HCT116 (cell line): Measurements from ENCODE around the gene SPSB1. TPM values are rescaled to one million over a fixed set of nuclear protein-coding genes. Genes with fewer than 3 reads are reported as not detected.

Experiments
- ATAC-seq: fragments of 200-7000 bp; cut with Tn5 transposase; 2 replicates; pipeline ENCODE4 v1.9.1; 2020; ENCODE audit warnings: mild to moderate bottlenecking, moderate library complexity
- BruUV-seq: library from RNA; stranded (reverse); fragments of 400-500 nt; replicated peaks from 2 replicates; lab custom pipeline; 2021; lab: Mats Ljungman, UMichigan
- CTCF ChIA-PET: fragments of 300-600 bp; sonication (Branson Sonifier 250); formaldehyde crosslinking; loops from one replicate; lab custom pipeline; 2021; ENCODE audit warnings: antibody characterized with exemption; lab: Charles Lee
- POLR2A ChIA-PET: fragments of 300-600, 350-600 bp; sonication (Branson Sonifier 250); formaldehyde crosslinking; loops from one replicate; lab custom pipeline; 2021; ENCODE audit warnings: antibody characterized with exemption; lab: Charles Lee
- RAD21 ChIA-PET, 2 experiments: fragments of 300-600 bp; sonication (Branson Sonifier 250); formaldehyde crosslinking; loops; one replicate each; lab custom pipeline; 2023; ENCODE audit warnings: low total read pairs in 2 of 2; ENCODE audit not compliant: uncharacterized antibody in 2 of 2, unreplicated experiment in 2 of 2, low non-redundant PET in 1 of 2; lab: Charles Lee
- DNase-seq: peaks from one replicate; pipeline ENCODE4 v3.0.0-alpha.2; 2010; ENCODE audit warnings: low read depth, low spot score
- H2AFZ ChIP-seq: fragments of 200-600 bp; shearing (Covaris generic), sonication (generic); 2 replicates; pipeline ENCODE4 v1.6.1; 2017; ENCODE audit warnings: low read depth, mixed run types, mixed read lengths, antibody characterized with exemption, low read length; ENCODE audit not compliant: poor library complexity, severe bottlenecking
- H3K27ac ChIP-seq: 2 replicates; pipeline ENCODE4 v1.5.1; 2012; ENCODE audit warnings: low read depth, low read length
- H3K27me3 ChIP-seq: fragments of 200-600 bp; sonication (generic); 2 replicates; pipeline ENCODE4 v1.6.1; 2016; ENCODE audit warnings: mixed run types, low read length, mixed read lengths; ENCODE audit not compliant: insufficient read depth
- H3K36me3 ChIP-seq, 2 experiments: fragments of 200-500 bp in 1 of 2; fragments of 200-600 bp in 1 of 2; sonication (Bioruptor generic) in 1 of 2; sonication (generic) in 1 of 2; 2 replicates each; pipeline versions ENCODE4 v1.5.1 to v1.6.1; 2014 to 2016; ENCODE audit warnings: low read length in 2 of 2, inconsistent platforms in 1 of 2, mixed read lengths in 1 of 2, mixed run types in 1 of 2; ENCODE audit not compliant: insufficient read depth in 2 of 2, control insufficient read depth in 1 of 2
- H3K4me1 ChIP-seq, 2 experiments: fragments of 200-600 bp in 1 of 2; sonication (generic) in 1 of 2; 2 replicates each; pipeline versions ENCODE4 v1.5.1 to v1.6.1; 2012 to 2017; ENCODE audit warnings: low read length in 2 of 2, inconsistent platforms in 1 of 2, mild to moderate bottlenecking in 1 of 2, mixed read lengths in 1 of 2, mixed run types in 1 of 2, moderate library complexity in 1 of 2; ENCODE audit not compliant: insufficient read depth in 2 of 2, control insufficient read depth in 1 of 2
- H3K4me2 ChIP-seq: fragments of 200-600 bp; sonication (generic); 2 replicates; pipeline ENCODE4 v1.6.1; 2017; ENCODE audit warnings: mixed run types, low read length, mixed read lengths
- H3K4me3 ChIP-seq, 2 experiments: fragments of 200-600 bp in 1 of 2; sonication (generic) in 1 of 2; replicated peaks in 1 of 2; 2 replicates each; pipeline ENCODE4 v1.5.1; 2011 to 2016; ENCODE audit warnings: low read length in 2 of 2, control low read depth in 1 of 2, low read depth in 1 of 2, mild to moderate bottlenecking in 1 of 2, mixed read lengths in 1 of 2, mixed run types in 1 of 2
- H3K79me2 ChIP-seq: fragments of 200-600 bp; sonication (generic); 2 replicates; pipeline ENCODE4 v1.6.1; 2017; ENCODE audit warnings: mild to moderate bottlenecking, mixed run types, low read length, moderate library complexity, mixed read lengths; ENCODE audit not compliant: insufficient read depth
- H3K9ac ChIP-seq: fragments of 200-600 bp; sonication (generic); 2 replicates; pipeline ENCODE4 v1.6.1; 2016; ENCODE audit warnings: low read length, mixed read lengths
- H3K9me2 ChIP-seq: fragments of 200-600 bp; sonication (generic), shearing (Covaris generic); 2 replicates; pipeline ENCODE4 v1.6.1; 2017; ENCODE audit warnings: mixed run types, mild to moderate bottlenecking, moderate library complexity; ENCODE audit not compliant: insufficient read depth
- H3K9me3 ChIP-seq, 2 experiments: fragments of 200-500 bp in 1 of 2; fragments of 200-600 bp in 1 of 2; sonication (Bioruptor generic) in 1 of 2; sonication (generic) in 1 of 2; 2 replicates each; pipeline ENCODE4 v1.6.1; 2014 to 2017; ENCODE audit warnings: low read length in 2 of 2, mixed read lengths in 2 of 2, inconsistent platforms in 1 of 2, low read depth in 1 of 2, mild to moderate bottlenecking in 1 of 2, mixed run types in 1 of 2, moderate library complexity in 1 of 2; ENCODE audit not compliant: control insufficient read depth in 1 of 2, insufficient read depth in 1 of 2
- H4K20me1 ChIP-seq: fragments of 200-600 bp; sonication (generic), shearing (Covaris generic); 2 replicates; pipeline ENCODE4 v1.6.1; 2017; ENCODE audit warnings: mixed run types, mild to moderate bottlenecking, moderate library complexity; ENCODE audit not compliant: insufficient read depth
- CBX3 ChIP-seq: IDR thresholded peaks from 2 replicates; pipeline ENCODE4 v1.6.1; 2012; ENCODE audit warnings: low read depth
- EGR1 ChIP-seq: IDR thresholded peaks from 2 replicates; pipeline ENCODE4 v1.6.1; 2012; ENCODE audit warnings: low read depth
- ELF1 ChIP-seq: IDR thresholded peaks from 2 replicates; pipeline ENCODE4 v1.6.1; 2012; ENCODE audit warnings: low read depth, borderline replicate concordance
- EZH2 ChIP-seq: fragments of 200-600 bp; sonication (generic); IDR thresholded peaks from 2 replicates; pipeline ENCODE4 v1.6.1; 2017; ENCODE audit warnings: antibody characterized with exemption, mixed run types
- EZH2phosphoT487 ChIP-seq: fragments of 200-600 bp; IDR thresholded peaks from 2 replicates; pipeline ENCODE4 v1.6.1; 2018; ENCODE audit warnings: antibody characterized with exemption, borderline replicate concordance
- FOSL1 ChIP-seq: IDR thresholded peaks from 2 replicates; pipeline ENCODE4 v1.6.1; 2012; ENCODE audit warnings: low read depth
- JUND ChIP-seq: IDR thresholded peaks from 2 replicates; pipeline ENCODE4 v1.6.1; 2012
- POLR2A ChIP-seq: IDR thresholded peaks from 2 replicates; pipeline ENCODE4 v1.7.0; 2011; ENCODE audit warnings: borderline replicate concordance; ENCODE audit not compliant: insufficient read depth, insufficient read length; ENCODE audit errors: extremely low read depth
- POLR2AphosphoS5 ChIP-seq: IDR thresholded peaks from 2 replicates; pipeline ENCODE4 v1.6.1; 2011; ENCODE audit warnings: mild to moderate bottlenecking, low read depth, low read length, moderate library complexity
- RAD21 ChIP-seq: IDR thresholded peaks from 2 replicates; pipeline ENCODE4 v1.6.1; 2012; ENCODE audit warnings: low read depth, mild to moderate bottlenecking
- SIN3A ChIP-seq: IDR thresholded peaks from 2 replicates; pipeline ENCODE4 v1.6.1; 2012; ENCODE audit warnings: low read depth
- SP1 ChIP-seq: IDR thresholded peaks from 2 replicates; pipeline ENCODE4 v1.6.1; 2012; ENCODE audit warnings: low read depth
- SRF ChIP-seq: IDR thresholded peaks from 2 replicates; pipeline ENCODE4 v1.6.1; 2012; ENCODE audit warnings: low read depth
- TCF7L2 ChIP-seq: IDR thresholded peaks from 2 replicates; pipeline ENCODE4 v1.7.0; 2011; ENCODE audit warnings: borderline replicate concordance, inconsistent platforms; ENCODE audit not compliant: insufficient read depth, insufficient read length; ENCODE audit errors: extremely low read depth
- YY1 ChIP-seq: IDR thresholded peaks from 2 replicates; pipeline ENCODE4 v1.6.1; 2011; ENCODE audit warnings: low read length, low read depth, moderate library complexity, mild to moderate bottlenecking; ENCODE audit not compliant: insufficient replicate concordance; ENCODE audit errors: extremely low read depth
- ZFX ChIP-seq: fragments of 450-650 bp; IDR thresholded peaks from 2 replicates; pipeline ENCODE4 v1.6.1; 2017
- ZNF274 ChIP-seq: fragments of 200-500 bp; sonication (Bioruptor generic); IDR thresholded peaks from 2 replicates; pipeline ENCODE4 v1.6.1; 2014; ENCODE audit warnings: mild to moderate bottlenecking, low read depth, low read length, inconsistent platforms
- intact Hi-C: fragments of 100-400 bp; cut with micrococcal nuclease; formaldehyde crosslinking; loops from 2 replicates; pipeline ENCODE4 v1.10.0; 2022
- total RNA-seq: library from RNA; stranded (reverse); gene quantifications from one replicate; pipeline ENCODE4 v1.2.1, GENCODE V29; 2021; ENCODE audit not compliant: unreplicated experiment
- TF ChIP-seq, protein P1 (sequence below), 3 experiments: fragments of 200-600 bp in 1 of 3; sonication (generic) in 1 of 3; IDR thresholded peaks in 2 of 3; conservative IDR thresholded peaks in 1 of 3; 2 replicates each; pipeline ENCODE4 v1.5.1; 2012 to 2017; ENCODE audit warnings: low read depth in 2 of 3, low read length in 2 of 3, antibody characterized with exemption in 1 of 3, borderline replicate concordance in 1 of 3, control low read depth in 1 of 3, mild to moderate bottlenecking in 1 of 3, mixed read lengths in 1 of 3, mixed run types in 1 of 3, moderate library complexity in 1 of 3; ENCODE audit not compliant: insufficient read depth in 1 of 3
- TF ChIP-seq, protein P2 (sequence below): IDR thresholded peaks from 2 replicates; pipeline ENCODE4 v1.6.1; 2012
- TF ChIP-seq, protein P3 (sequence below): IDR thresholded peaks from 2 replicates; pipeline ENCODE4 v1.6.1; 2012

SPSB1 gene
- total RNA-seq, 1 experiment from 2014 or later = 10.8 TPM

DNA sequence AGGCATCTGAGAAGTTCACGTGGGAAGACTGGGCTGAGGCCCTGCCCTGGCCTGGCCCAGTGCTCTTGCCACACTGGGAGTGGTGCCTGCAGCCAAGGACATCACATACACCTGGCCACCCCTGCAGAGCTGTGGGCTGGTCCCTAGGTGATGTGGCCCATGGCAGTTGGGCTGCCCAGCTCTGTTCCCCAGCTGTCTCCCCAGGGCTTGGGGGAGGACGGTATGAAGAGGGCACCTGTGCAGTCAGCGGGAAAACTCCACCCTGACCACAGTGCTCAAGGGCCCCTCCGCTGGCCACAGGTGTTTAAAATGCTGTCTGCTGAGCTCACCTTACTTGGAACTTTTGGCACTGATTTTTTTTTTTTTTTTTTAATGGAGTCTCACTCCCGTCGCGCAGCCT lies 126.2 kb downstream of the SPSB1 start:
- H3K79me2 ChIP-seq = no peaks in the 10 kb centered on the region
- no peak overlapping the region for H3K27ac ChIP-seq
- intact Hi-C loops = no loop called here
- ChIA-PET CTCF (no interaction called here), POLR2A (no interaction called here), RAD21 (interaction anchor here in 1 of 2 experiments (0.7 kb wide), 1 partner anchor 37 kb away, joined by 4 read pairs; no protein-coding TSS in a partner anchor)
- H3K4me3 ChIP-seq = no peak overlapping the region
- no peaks in the 10 kb centered on the region for H3K36me3 ChIP-seq
- no peak overlapping the region for H3K4me2 ChIP-seq
- ATAC-seq (no peak), DNase-seq (no peak)
- TF ChIP-seq EZH2 (no peak), JUND (no peak), ZFX (no peak), SIN3A (no peak), ZNF274 (no peak), EGR1 (no peak), SP1 (no peak), FOSL1 (no peak), ELF1 (no peak), SRF (no peak), POLR2AphosphoS5 (no peak), RAD21 (no peak), YY1 (no peak), TCF7L2 (no peak), CBX3 (no peak), EZH2phosphoT487 (no peak), POLR2A (no peak)
- TF ChIP-seq, protein P1, sequence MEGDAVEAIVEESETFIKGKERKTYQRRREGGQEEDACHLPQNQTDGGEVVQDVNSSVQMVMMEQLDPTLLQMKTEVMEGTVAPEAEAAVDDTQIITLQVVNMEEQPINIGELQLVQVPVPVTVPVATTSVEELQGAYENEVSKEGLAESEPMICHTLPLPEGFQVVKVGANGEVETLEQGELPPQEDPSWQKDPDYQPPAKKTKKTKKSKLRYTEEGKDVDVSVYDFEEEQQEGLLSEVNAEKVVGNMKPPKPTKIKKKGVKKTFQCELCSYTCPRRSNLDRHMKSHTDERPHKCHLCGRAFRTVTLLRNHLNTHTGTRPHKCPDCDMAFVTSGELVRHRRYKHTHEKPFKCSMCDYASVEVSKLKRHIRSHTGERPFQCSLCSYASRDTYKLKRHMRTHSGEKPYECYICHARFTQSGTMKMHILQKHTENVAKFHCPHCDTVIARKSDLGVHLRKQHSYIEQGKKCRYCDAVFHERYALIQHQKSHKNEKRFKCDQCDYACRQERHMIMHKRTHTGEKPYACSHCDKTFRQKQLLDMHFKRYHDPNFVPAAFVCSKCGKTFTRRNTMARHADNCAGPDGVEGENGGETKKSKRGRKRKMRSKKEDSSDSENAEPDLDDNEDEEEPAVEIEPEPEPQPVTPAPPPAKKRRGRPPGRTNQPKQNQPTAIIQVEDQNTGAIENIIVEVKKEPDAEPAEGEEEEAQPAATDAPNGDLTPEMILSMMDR (IDR thresholded peaks at IDR 0.05 in 2 of 3, conservative IDR thresholded peaks at IDR 0.05 in 1 of 3; ENCODE audit: borderline replicate concordance in 1 of 3, insufficient read depth in 1 of 3, low read depth in 2 of 3, low read length in 2 of 3) = no peak
- TF ChIP-seq, protein P2, sequence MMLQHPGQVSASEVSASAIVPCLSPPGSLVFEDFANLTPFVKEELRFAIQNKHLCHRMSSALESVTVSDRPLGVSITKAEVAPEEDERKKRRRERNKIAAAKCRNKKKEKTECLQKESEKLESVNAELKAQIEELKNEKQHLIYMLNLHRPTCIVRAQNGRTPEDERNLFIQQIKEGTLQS = no peak
- TF ChIP-seq, protein P3, sequence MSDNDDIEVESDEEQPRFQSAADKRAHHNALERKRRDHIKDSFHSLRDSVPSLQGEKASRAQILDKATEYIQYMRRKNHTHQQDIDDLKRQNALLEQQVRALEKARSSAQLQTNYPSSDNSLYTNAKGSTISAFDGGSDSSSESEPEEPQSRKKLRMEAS = no peak
- no peak overlapping the region for H3K9ac ChIP-seq
- no peaks in the 10 kb centered on the region for H3K27me3 ChIP-seq
- no peaks in the 10 kb centered on the region for H3K9me2 ChIP-seq
- H2AFZ ChIP-seq = no peak overlapping the region
- H4K20me1 ChIP-seq = no peaks in the 10 kb centered on the region
- BruUV-seq = no TSS peak
- H3K4me1 ChIP-seq = peaks cover 9 to 11% of the 10 kb centered on the region in 2 experiments
- no peaks in the 10 kb centered on the region for H3K9me3 ChIP-seq

Other genes starting within 250 kb of the SPSB1 start
- not detected for gene SLC2A5, start 223.3 kb upstream of the SPSB1 start, total RNA-seq
- 7.7 TPM for gene GPR157, start 163.8 kb upstream of the SPSB1 start, total RNA-seq
- gene H6PD, start 58.1 kb upstream of the SPSB1 start, total RNA-seq = 16.2 TPM
- gene SLC25A33, start 246.6 kb downstream of the SPSB1 start, total RNA-seq = 9.8 TPM